ENCODE data around the gene ARID1B. TPM values are rescaled to one million over a fixed set of nuclear protein-coding genes. Genes with fewer than 3 reads are reported as not detected.
"Not testable (repeated sequence)": the region's sequence is repeated elsewhere in the genome, so short reads cannot be mapped to it uniquely, and the experiment has no call there.

Gene ARID1B
- total RNA-seq, 2 donors from 2014 or later: 69.0 to 85.4 TPM

- intact Hi-C loops (cut with DNase I, micrococcal nuclease): no loop called here
- no peak for ATAC-seq
- no peak for DNase-seq
Observed at GRCh38 chr6:156940221-156940620, 163.0 kb downstream of the ARID1B start.

GRCh38 chr6:156942266-156942665, 165.1 kb downstream of the ARID1B start:
- intact Hi-C loops (cut with DNase I, micrococcal nuclease): no loop called here
- ATAC-seq: no peak
- DNase-seq: no peak

GRCh38 chr6:156943166-156943565, 166.0 kb downstream of the ARID1B start:
- DNase-seq: no peak
- intact Hi-C loops (cut with DNase I, micrococcal nuclease): no loop called here
- ATAC-seq: no peak

- DNase-seq: no peak
- intact Hi-C loops (cut with DNase I, micrococcal nuclease): no loop called here
- no peak for ATAC-seq
Observed at GRCh38 chr6:156943816-156944215, 166.6 kb downstream of the ARID1B start.

- ATAC-seq (no peak), DNase-seq (no peak)
- intact Hi-C loops (cut with DNase I, micrococcal nuclease): no loop called here
Observed at GRCh38 chr6:156944412-156944811, 167.2 kb downstream of the ARID1B start.

- DNase-seq; intact Hi-C loops (cut with DNase I, micrococcal nuclease); ATAC-seq: not testable (repeated sequence)
Observed at GRCh38 chr6:156945789-156946172, 168.6 kb downstream of the ARID1B start.

GRCh38 chr6:156946370-156946936, 169.3 kb downstream of the ARID1B start:
- intact Hi-C loops (cut with DNase I, micrococcal nuclease): no loop called here
- no peak for ATAC-seq
- DNase-seq: no peak

GRCh38 chr6:156948277-156948676, 171.1 kb downstream of the ARID1B start:
- ATAC-seq (no peak), DNase-seq (no peak)
- intact Hi-C loops (cut with DNase I, micrococcal nuclease): no loop called here

- intact Hi-C loops (cut with DNase I, micrococcal nuclease): no loop called here
- no peak for DNase-seq
- ATAC-seq: peak; percentile 16
Observed at GRCh38 chr6:156948807-156949206, 171.6 kb downstream of the ARID1B start.

GRCh38 chr6:156949376-156949775, 172.2 kb downstream of the ARID1B start:
- intact Hi-C loops (cut with DNase I, micrococcal nuclease): no loop called here
- ATAC-seq (peak; percentile 52), DNase-seq (no peak)

- no peak for DNase-seq
Observed at GRCh38 chr6:156950084-156950483, 172.9 kb downstream of the ARID1B start.

GRCh38 chr6:156950531-156950930, 173.4 kb downstream of the ARID1B start:
- ATAC-seq (no peak), DNase-seq (no peak)
- intact Hi-C loops (cut with DNase I, micrococcal nuclease): no loop called here

More at GRCh38 chr6:156950084-156950483, 172.9 kb downstream of the ARID1B start:
- no peak for ATAC-seq
- intact Hi-C loops (cut with DNase I, micrococcal nuclease): no loop called here

- intact Hi-C loops (cut with DNase I, micrococcal nuclease): no loop called here
Observed at GRCh38 chr6:156952401-156952800, 175.2 kb downstream of the ARID1B start.

GRCh38 chr6:156953127-156953478, 175.9 kb downstream of the ARID1B start:
- ATAC-seq (no peak), DNase-seq (no peak)
- intact Hi-C loops (cut with DNase I, micrococcal nuclease): no loop called here

More at GRCh38 chr6:156952401-156952800, 175.2 kb downstream of the ARID1B start:
- ATAC-seq (no peak), DNase-seq (no peak)

- DNase-seq (no peak), ATAC-seq (peak; percentile 77)
- intact Hi-C loops (cut with DNase I, micrococcal nuclease): no loop called here
Observed at GRCh38 chr6:156953479-156954146, 176.4 kb downstream of the ARID1B start.

- ATAC-seq (no peak), DNase-seq (no peak)
- intact Hi-C loops (cut with DNase I, micrococcal nuclease): no loop called here
Observed at GRCh38 chr6:156954191-156954590, 177.0 kb downstream of the ARID1B start.

GRCh38 chr6:156954816-156955215, 177.6 kb downstream of the ARID1B start:
- intact Hi-C loops (cut with DNase I, micrococcal nuclease): no loop called here
- DNase-seq: no peak
- ATAC-seq: no peak

GRCh38 chr6:156955494-156956183, 178.5 kb downstream of the ARID1B start:
- intact Hi-C loops (cut with DNase I, micrococcal nuclease): no loop called here

GRCh38 chr6:156956286-156956685, 179.1 kb downstream of the ARID1B start:
- no peak for ATAC-seq
- intact Hi-C loops (cut with DNase I, micrococcal nuclease): no loop called here

More at GRCh38 chr6:156955494-156956183, 178.5 kb downstream of the ARID1B start:
- ATAC-seq (peak; percentile 68), DNase-seq (peak in 1 of 2 donors; percentile 28)

GRCh38 chr6:156957931-156958547, 180.9 kb downstream of the ARID1B start:
- ATAC-seq: no peak
- no peak for DNase-seq
- intact Hi-C loops (cut with DNase I, micrococcal nuclease): no loop called here

More at GRCh38 chr6:156956286-156956685, 179.1 kb downstream of the ARID1B start:
- no peak for DNase-seq
